Anterior cingulate cortex (tissue), 58 donors: Measurements from ENCODE around the gene YJU2.
A peak's percentile ranks its signal among the peaks of the same experiment; 100 is the strongest.

Source experiments
- DNase-seq, 58 donors: peaks; one replicate each; lab custom pipeline; 2025; lab: John Stamatoyannopoulos, UW

Gene YJU2

GRCh38 chr19:4294389-4294788 lies 47.5 kb downstream of the YJU2 start:
- no peak for DNase-seq

DNA sequence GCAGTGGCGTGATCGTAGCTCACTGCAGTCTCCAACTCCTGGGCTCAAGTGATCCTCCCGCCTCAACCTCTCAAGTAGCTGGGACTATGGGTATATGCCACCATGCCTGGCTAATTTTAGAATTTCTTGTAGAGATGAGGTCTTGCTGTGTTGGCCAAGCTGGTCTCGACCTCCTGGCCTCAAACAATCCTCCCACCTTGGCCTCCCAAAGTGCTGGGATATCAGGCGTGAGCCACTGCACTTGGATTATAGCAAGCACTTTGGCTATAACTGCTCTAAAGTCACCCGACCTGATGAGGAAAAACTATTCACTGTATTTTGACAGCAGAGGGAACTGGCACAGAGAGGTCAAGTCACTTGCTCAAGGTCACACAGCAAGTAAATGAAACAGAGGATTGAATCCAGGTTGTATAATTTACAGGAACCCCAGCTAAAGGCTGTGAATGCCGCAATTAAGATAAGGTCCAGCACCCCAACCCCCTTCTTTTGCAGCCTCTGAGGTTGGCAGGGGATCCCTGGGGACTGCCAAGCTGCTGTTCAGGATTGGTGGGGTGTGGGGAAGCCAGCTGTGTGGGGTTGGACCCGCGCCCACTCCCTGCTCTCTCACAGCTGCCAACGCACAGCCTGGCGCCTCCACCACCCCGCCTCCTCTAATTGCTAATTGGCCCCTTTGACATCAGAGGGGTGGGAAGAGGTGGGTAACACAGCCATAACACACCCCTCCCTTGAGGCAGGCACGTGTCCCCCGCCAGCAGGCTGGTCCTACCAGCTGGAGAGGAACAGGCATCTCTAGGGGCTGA lies 49.3 kb downstream of the YJU2 start:
- DNase-seq = peak in 52 of 58 donors; percentile 7 to 84 (median 56)

- no peak for DNase-seq
Observed at GRCh38 chr19:4297901-4298809, 51.3 kb downstream of the YJU2 start.

DNA sequence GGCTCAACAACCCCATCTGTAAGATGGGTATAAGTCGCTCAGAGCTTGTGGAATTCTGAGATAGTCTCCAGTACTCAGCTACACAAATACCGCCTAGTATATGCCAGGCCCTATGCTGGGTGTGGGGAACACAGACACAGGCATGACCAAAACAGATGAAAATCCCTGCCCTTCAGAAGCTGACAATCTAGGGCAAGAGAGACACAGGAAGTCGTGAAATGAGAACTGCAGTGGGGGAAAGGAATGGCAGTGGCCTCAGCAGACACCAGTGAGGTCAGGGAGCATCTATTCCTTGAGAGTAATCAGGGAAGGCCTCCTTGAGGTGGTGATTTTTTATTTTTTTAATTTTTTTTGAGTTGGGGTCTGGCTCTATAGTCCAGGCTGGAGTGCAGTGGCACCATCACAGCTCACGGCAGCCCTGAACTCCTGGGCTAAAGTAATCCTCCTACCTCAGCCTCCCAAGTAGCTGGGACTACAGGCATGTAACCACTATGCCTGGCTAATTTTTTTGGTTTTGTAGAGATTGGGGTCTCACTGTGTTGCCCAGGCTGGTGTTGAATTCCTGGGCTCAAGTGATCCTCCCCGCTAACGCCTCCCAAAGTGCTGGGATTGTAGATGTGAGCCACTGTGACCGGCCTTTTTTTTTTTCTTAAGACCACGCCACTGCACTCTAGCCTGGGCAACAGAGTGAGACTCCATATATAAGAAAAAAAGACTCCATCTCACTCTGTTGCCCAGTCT lies 52.1 kb downstream of the YJU2 start:
- no peak for DNase-seq

- no peak for DNase-seq
Observed at GRCh38 chr19:4300589-4300988, 53.7 kb downstream of the YJU2 start.

DNA sequence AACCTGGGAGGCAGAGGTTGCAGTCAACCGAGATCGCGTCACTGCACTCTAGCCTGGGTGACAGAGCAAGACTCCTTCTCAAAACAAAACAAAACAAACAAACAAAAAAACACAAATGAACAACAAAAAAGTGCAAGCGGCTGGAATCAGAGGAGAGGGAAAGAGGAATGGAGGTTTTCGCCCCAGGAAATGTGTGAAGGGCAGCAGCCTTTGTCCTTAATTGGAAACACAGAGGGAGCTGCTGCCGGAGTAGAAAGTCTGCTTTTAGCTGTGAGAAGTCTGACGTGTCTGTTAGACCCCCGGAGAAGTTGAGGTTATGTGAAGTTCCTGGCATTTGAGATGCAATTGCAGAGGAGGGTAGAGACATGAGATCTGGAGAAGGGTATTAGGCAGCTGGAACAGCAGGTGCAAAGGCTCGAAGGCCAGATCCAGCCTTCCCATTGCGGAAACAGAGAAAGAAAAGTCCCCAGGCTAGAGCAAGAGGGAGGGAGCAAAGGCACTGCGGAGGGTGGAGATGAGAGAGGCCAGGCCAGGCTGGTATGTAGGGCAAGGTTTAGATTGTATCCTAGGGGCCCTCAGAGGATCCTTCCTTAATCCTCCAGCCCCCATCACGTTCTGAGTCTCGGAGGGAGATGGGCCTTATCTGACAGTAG lies 54.8 kb downstream of the YJU2 start:
- no peak for DNase-seq

GRCh38 chr19:4302243-4302640 lies 55.4 kb downstream of the YJU2 start, which contains the start of gene TMIGD2:
Gene TMIGD2 (minus strand): TSS chr19:4302389. CDS start chr19:4302385, 4 bp downstream.
- no peak for DNase-seq

- no peak for DNase-seq
Observed at GRCh38 chr19:4303819-4304537, 57.1 kb downstream of the YJU2 start.

DNA sequence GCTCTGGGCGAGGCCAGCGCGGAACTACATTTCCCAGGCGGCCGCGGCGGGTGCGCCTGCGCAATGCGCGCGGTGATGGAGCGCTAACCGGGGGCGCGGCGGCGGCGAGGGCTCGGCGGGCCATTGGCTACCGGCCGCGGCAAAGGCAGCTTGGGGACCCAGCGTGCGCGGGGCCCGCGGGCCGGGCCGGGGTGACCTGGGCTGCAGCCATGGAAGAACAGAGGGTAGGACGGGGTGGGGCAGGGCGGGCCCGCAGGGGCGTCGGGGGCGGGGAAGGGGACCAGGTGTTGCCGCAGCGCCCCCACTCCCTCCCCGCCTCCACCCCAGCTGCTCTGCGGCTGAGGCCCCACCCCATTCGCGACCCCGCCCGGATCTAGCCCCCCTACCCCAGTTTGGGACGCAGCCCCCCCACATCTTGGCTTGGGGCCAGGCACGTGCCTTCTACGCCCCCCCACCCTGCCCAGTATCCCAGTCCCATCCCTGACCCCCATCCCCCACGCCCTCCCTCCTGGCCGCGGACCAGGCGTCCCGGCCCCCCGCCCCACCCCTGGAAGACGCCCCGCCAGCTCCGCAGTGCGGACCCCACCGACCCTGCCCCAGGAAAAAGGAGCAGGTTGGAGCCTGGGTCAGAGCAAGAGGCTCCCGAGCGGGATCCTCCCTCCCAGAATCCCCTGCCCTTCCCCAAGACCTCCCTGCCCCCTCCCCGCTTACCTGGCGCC lies 57.8 kb downstream of the YJU2 start, which contains the start of gene FSD1:
FSD1 (plus strand) TSS at position 61 of the 719 bp plus-strand sequence; CDS start at position 210, 149 bp downstream.
- DNase-seq = peak in 39 of 58 donors; percentile 5 to 69 (median 25)

GRCh38 chr19:4305257-4305612 lies 58.4 kb downstream of the YJU2 start:
- no peak for DNase-seq

DNA sequence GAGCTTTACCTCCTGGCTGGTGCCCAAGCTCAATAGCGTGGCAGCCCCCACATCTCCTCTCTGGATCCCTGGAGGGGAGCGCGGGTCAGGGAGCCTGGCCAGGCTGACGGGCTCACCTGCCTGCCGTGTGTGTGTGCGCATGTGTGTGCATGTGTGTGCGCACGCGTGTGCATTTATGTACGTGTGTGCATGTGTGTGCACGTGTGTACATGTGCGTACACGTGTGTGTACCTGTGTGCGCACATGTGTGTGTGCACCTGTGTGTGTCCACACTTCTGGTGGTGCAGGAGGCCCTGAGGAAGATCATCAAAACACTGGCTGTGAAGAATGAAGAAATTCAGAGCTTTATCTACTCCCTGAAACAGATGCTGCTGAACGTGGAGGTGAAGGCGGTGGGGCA lies 58.8 kb downstream of the YJU2 start:
- DNase-seq = no peak

DNA sequence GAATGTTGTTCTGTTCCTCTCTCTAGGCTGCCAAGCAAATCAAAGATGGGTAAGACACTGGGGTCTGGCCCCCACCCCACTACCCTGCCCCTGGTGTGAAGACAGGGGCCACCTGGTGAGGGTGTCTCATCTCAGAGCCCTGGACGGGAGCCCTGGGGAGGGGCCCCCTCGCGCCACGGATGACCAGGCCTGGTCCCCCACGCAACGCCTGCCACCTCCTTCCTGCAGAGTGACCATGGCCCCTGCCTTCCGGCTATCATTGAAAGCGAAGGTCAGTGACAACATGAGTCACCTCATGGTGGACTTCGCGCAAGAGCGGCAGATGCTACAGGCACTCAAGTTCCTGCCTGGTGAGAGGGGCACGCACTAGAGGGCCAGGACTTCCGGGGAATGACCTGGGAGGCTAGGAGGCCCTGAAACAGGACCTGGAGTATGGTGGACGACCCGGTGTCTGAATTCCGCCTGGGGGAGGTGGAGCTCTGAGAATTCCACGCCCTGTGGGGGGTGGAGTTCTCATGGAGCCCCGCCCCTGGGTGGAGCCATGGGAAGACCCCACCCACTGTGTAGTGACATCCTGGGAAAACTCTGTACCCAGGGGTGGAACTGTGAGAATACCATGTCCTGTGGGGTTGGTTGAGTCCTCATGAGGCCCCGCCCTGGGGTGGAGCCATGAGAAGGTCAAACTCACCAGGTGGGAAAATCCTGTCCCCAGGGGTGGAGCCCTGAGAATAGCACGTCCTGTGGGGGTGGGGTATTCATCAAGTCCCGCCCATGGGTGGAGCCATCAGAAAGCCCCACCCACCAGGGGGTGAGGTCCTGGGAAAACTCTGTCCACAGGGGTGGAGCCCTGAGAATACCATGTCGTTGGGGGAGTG lies 63.6 kb downstream of the YJU2 start:
- no peak for DNase-seq

- no peak for DNase-seq
Observed at GRCh38 chr19:4313847-4314490, 67.1 kb downstream of the YJU2 start.

DNA sequence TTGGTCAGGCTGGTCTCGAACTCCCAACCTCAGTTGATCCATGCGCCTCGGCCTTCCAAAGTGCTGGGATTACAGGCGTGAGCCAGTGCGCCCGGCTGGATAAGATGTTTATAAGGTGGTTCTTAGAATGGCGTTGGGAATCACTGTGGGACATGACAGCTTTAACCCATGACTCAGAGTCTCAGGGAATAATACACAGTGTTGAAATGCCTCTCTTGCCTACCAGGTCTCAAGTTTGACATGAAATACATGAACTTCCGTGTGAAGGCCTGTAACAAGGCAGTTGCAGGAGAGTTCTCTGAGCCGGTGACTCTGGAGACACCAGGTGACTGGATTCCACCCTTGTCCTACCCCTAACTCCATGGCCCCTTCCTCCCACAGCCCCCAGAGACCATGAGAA lies 70.1 kb downstream of the YJU2 start:
- DNase-seq = no peak

- no peak for DNase-seq
Observed at GRCh38 chr19:4318460-4318859, 71.6 kb downstream of the YJU2 start.
